Raji (cell line): ENCODE results near the gene ZNF827.

ENCODE experiments used
- POLR2A ChIP-seq: IDR thresholded peaks from 2 replicates; pipeline ENCODE4 v1.6.1; 2011; ENCODE audit warnings: low read depth, low read length, control low read depth; ENCODE audit not compliant: insufficient read depth

ZNF827 gene

GRCh38 chr4:145938618-145939440 lies at the start of gene ZNF827:
Gene ZNF827, minus strand, starts transcription at chr4:145938823. Its CDS starts 416 bp downstream, at chr4:145938407.
- peak; percentile 63 for TF ChIP-seq POLR2A

- TF ChIP-seq POLR2A: no peak
These were observed 45.9 kb upstream of the ZNF827 start for GRCh38 chr4:145984563-145984962.

- TF ChIP-seq POLR2A: no peak
These were observed 44.2 kb upstream of the ZNF827 start for GRCh38 chr4:145982791-145983190.

GRCh38 chr4:145979160-145979559 lies 40.5 kb upstream of the ZNF827 start:
- no peak for TF ChIP-seq POLR2A

- no peak for TF ChIP-seq POLR2A
These were observed 38.1 kb upstream of the ZNF827 start for GRCh38 chr4:145976680-145977079.

- no peak for TF ChIP-seq POLR2A
These were observed 21.4 kb upstream of the ZNF827 start for GRCh38 chr4:145960012-145960411.

GRCh38 chr4:145957302-145957701 lies 18.7 kb upstream of the ZNF827 start:
- TF ChIP-seq POLR2A: no peak

GRCh38 chr4:145956288-145956890 lies 17.8 kb upstream of the ZNF827 start:
- TF ChIP-seq POLR2A: no peak

- TF ChIP-seq POLR2A: no peak
These were observed 16.3 kb upstream of the ZNF827 start for GRCh38 chr4:145954924-145955339.

- TF ChIP-seq POLR2A: no peak
These were observed 13.3 kb upstream of the ZNF827 start for GRCh38 chr4:145951931-145952330.

GRCh38 chr4:145945431-145946155 lies 7.0 kb upstream of the ZNF827 start:
- no peak for TF ChIP-seq POLR2A

- no peak for TF ChIP-seq POLR2A
These were observed 6.3 kb upstream of the ZNF827 start for GRCh38 chr4:145944886-145945285.

GRCh38 chr4:145939856-145940255 lies 1.2 kb upstream of the ZNF827 start:
- TF ChIP-seq POLR2A: no peak

GRCh38 chr4:145939441-145939750 lies 773 bp upstream of the ZNF827 start:
- no peak for TF ChIP-seq POLR2A

GRCh38 chr4:145937971-145938611 lies 532 bp downstream of the ZNF827 start:
- no peak for TF ChIP-seq POLR2A
